HepG2 (cell line): ENCODE results near the gene ZNF831. TPM values are rescaled to one million over a fixed set of nuclear protein-coding genes. Genes with fewer than 3 reads are reported as not detected.

Experiments
- ATF1 ChIP-seq: IDR thresholded peaks from 2 replicates; pipeline ENCODE4 v1.6.1; 2016; ENCODE audit warnings: mild to moderate bottlenecking, control low read depth
- CBX5 ChIP-seq: sonication (generic); formaldehyde crosslinking; IDR thresholded peaks from 2 replicates; pipeline ENCODE4 v1.4.0; 2020; ENCODE audit warnings: missing genetic modification reagents, borderline replicate concordance
- ETV6 ChIP-seq: sonication (generic); formaldehyde crosslinking; conservative IDR thresholded peaks from 2 replicates; pipeline ENCODE4 v1.4.0; 2020; ENCODE audit warnings: missing genetic modification reagents
- FOSL2 ChIP-seq: sonication (generic); formaldehyde crosslinking; IDR thresholded peaks from 2 replicates; pipeline ENCODE4 v1.4.0; 2020; ENCODE audit warnings: missing genetic modification reagents
- GRHL1 ChIP-seq: sonication (generic); formaldehyde crosslinking; conservative IDR thresholded peaks from 2 replicates; pipeline ENCODE4 v1.8.0; 2022; ENCODE audit warnings: missing genetic modification reagents
- GTF3A ChIP-seq: sonication (generic); formaldehyde crosslinking; conservative IDR thresholded peaks from 2 replicates; pipeline ENCODE4 v1.4.0; 2020; ENCODE audit warnings: mild to moderate bottlenecking, missing genetic modification reagents
- IRF2 ChIP-seq: IDR thresholded peaks from 2 replicates; pipeline ENCODE4 v1.6.1; 2018; ENCODE audit warnings: missing genetic modification reagents, missing compliant biosample characterization
- MATR3 ChIP-seq: sonication (generic); formaldehyde crosslinking; IDR thresholded peaks from 2 replicates; pipeline ENCODE4 v1.4.0; 2020; ENCODE audit warnings: missing genetic modification reagents
- PRDM4 ChIP-seq: sonication (generic); formaldehyde crosslinking; IDR thresholded peaks from 2 replicates; pipeline ENCODE4 v1.9.0; 2021; ENCODE audit warnings: missing genetic modification reagents, borderline replicate concordance
- ZBTB38 ChIP-seq: sonication (generic); formaldehyde crosslinking; IDR thresholded peaks from 2 replicates; pipeline ENCODE4 v1.5.1; 2020; ENCODE audit warnings: mild to moderate bottlenecking, missing genetic modification reagents
- ZMYM3 ChIP-seq: sonication (generic); formaldehyde crosslinking; IDR thresholded peaks from 2 replicates; pipeline ENCODE4 v1.5.1; 2020; ENCODE audit warnings: mild to moderate bottlenecking, missing genetic modification reagents
- ZNF230 ChIP-seq: sonication (generic); formaldehyde crosslinking; IDR thresholded peaks from 2 replicates; pipeline ENCODE4 v1.4.0; 2020; ENCODE audit warnings: mild to moderate bottlenecking, missing genetic modification reagents
- polyA plus RNA-seq, 8 experiments: library from polyadenylated mRNA; depleted of rRNA in 3 of 8; stranded (reverse) in 7 of 8; unstranded in 1 of 8; fragments of >200 nt; fragmentation: Illumina TruSeq in 4 of 8; extraction: Trizol in 4 of 8; gene quantifications; 2 replicates each; pipeline versions ENCODE4 v1.2.1 to v1.2.3, GENCODE V29; 2011 to 2016; ENCODE audit warnings: low read depth in 4 of 8, missing spikeins in 1 of 8, mixed read lengths in 1 of 8; ENCODE audit not compliant: insufficient read depth in 1 of 8
- total RNA-seq, 5 experiments: library from RNA; depleted of rRNA; stranded (reverse); fragments of >200 nt; fragmentation: Illumina TruSeq; extraction: Trizol; gene quantifications; 2 replicates each; pipeline ENCODE4 v1.2.3, GENCODE V29; 2016; ENCODE audit warnings: low read depth in 1 of 5
- TF ChIP-seq, protein P1 (sequence below): sonication (generic); formaldehyde crosslinking; IDR thresholded peaks from 2 replicates; pipeline ENCODE4 v1.4.0; 2020; ENCODE audit warnings: missing genetic modification reagents
- TF ChIP-seq, protein P2 (sequence below): sonication (generic); formaldehyde crosslinking; IDR thresholded peaks from 2 replicates; pipeline ENCODE4 v1.4.0; 2020; ENCODE audit warnings: mild to moderate bottlenecking, missing genetic modification reagents
- TF ChIP-seq, protein P3 (sequence below): sonication (generic); formaldehyde crosslinking; IDR thresholded peaks from 2 replicates; pipeline ENCODE4 v1.8.0; 2022; ENCODE audit warnings: missing genetic modification reagents, low read depth, mild to moderate bottlenecking, borderline replicate concordance
- TF ChIP-seq, protein P4 (sequence below), 2 experiments: IDR thresholded peaks; 2 replicates each; pipeline ENCODE4 v1.6.1; 2011 to 2012; ENCODE audit warnings: low read length in 2 of 2, borderline replicate concordance in 1 of 2, low read depth in 1 of 2, mild to moderate bottlenecking in 1 of 2, moderate library complexity in 1 of 2

Gene ZNF831
- total and polyA plus RNA-seq, 2 of the 13 experiments (the other 11 are each of a cell fraction or from before 2014, with no cell fraction given), result not detected

GRCh38 chr20:59141818-59142581, 21.6 kb upstream of the ZNF831 start (continued):
- TF ChIP-seq, protein P1, sequence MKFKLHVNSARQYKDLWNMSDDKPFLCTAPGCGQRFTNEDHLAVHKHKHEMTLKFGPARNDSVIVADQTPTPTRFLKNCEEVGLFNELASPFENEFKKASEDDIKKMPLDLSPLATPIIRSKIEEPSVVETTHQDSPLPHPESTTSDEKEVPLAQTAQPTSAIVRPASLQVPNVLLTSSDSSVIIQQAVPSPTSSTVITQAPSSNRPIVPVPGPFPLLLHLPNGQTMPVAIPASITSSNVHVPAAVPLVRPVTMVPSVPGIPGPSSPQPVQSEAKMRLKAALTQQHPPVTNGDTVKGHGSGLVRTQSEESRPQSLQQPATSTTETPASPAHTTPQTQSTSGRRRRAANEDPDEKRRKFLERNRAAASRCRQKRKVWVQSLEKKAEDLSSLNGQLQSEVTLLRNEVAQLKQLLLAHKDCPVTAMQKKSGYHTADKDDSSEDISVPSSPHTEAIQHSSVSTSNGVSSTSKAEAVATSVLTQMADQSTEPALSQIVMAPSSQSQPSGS, result no peak
- TF ChIP-seq ZMYM3 (CRISPR knock-in tag) (no peak), ETV6 (CRISPR knock-in tag) (no peak), GTF3A (no peak), ZBTB38 (CRISPR knock-in tag) (no peak), ATF1 (CRISPR knock-in tag) (no peak), GRHL1 (CRISPR knock-in tag) (no peak), PRDM4 (CRISPR knock-in tag) (no peak; the same call in 1 of the 2 replicates), FOSL2 (no peak), CBX5 (CRISPR knock-in tag) (no peak), IRF2 (CRISPR knock-in tag) (0 out of 2 replicates have a peak, but pooled peaks have one; percentile 56), MATR3 (CRISPR knock-in tag) (no peak), ZNF230 (0 out of 2 replicates have a peak, but pooled peaks have one; percentile 26)
- TF ChIP-seq, protein P2, sequence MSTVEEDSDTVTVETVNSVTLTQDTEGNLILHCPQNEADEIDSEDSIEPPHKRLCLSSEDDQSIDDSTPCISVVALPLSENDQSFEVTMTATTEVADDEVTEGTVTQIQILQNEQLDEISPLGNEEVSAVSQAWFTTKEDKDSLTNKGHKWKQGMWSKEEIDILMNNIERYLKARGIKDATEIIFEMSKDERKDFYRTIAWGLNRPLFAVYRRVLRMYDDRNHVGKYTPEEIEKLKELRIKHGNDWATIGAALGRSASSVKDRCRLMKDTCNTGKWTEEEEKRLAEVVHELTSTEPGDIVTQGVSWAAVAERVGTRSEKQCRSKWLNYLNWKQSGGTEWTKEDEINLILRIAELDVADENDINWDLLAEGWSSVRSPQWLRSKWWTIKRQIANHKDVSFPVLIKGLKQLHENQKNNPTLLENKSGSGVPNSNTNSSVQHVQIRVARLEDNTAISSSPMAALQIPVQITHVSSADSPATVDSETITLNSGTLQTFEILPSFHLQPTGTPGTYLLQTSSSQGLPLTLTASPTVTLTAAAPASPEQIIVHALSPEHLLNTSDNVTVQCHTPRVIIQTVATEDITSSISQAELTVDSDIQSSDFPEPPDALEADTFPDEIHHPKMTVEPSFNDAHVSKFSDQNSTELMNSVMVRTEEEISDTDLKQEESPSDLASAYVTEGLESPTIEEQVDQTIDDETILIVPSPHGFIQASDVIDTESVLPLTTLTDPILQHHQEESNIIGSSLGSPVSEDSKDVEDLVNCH (CRISPR knock-in tag), result no peak
- TF ChIP-seq, protein P3, sequence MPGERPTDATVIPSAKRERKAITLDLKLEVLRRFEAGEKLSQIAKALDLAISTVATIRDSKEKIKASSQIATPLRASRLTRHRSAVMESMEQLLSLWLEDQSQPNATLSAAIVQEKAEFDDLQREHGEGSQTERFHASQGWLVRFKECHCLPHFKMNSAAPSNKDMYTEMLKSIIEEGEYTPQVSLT, result no peak
- TF ChIP-seq, protein P4, sequence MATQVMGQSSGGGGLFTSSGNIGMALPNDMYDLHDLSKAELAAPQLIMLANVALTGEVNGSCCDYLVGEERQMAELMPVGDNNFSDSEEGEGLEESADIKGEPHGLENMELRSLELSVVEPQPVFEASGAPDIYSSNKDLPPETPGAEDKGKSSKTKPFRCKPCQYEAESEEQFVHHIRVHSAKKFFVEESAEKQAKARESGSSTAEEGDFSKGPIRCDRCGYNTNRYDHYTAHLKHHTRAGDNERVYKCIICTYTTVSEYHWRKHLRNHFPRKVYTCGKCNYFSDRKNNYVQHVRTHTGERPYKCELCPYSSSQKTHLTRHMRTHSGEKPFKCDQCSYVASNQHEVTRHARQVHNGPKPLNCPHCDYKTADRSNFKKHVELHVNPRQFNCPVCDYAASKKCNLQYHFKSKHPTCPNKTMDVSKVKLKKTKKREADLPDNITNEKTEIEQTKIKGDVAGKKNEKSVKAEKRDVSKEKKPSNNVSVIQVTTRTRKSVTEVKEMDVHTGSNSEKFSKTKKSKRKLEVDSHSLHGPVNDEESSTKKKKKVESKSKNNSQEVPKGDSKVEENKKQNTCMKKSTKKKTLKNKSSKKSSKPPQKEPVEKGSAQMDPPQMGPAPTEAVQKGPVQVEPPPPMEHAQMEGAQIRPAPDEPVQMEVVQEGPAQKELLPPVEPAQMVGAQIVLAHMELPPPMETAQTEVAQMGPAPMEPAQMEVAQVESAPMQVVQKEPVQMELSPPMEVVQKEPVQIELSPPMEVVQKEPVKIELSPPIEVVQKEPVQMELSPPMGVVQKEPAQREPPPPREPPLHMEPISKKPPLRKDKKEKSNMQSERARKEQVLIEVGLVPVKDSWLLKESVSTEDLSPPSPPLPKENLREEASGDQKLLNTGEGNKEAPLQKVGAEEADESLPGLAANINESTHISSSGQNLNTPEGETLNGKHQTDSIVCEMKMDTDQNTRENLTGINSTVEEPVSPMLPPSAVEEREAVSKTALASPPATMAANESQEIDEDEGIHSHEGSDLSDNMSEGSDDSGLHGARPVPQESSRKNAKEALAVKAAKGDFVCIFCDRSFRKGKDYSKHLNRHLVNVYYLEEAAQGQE (IDR thresholded peaks at IDR 0.05; ENCODE audit: borderline replicate concordance in 1 of 2, low read depth in 1 of 2, low read length in 2 of 2), result peak; percentile 96 to 98
